HG03280 (cell line): ENCODE results near the gene CLCF1.
"Not testable (repeated sequence)": the region's sequence is repeated elsewhere in the genome, so short reads cannot be mapped to it uniquely, and the experiment has no call there.

Source experiments
- ATAC-seq: cut with Tn5 transposase; IDR thresholded peaks from one replicate; pipeline ENCODE4 v1.9.1; 2021; ENCODE audit warnings: mild to moderate bottlenecking, moderate library complexity; ENCODE audit not compliant: unreplicated experiment

CLCF1 gene

GRCh38 chr11:67345247-67345919 lies 28.0 kb downstream of the CLCF1 start:
- ATAC-seq: no peak

DNA sequence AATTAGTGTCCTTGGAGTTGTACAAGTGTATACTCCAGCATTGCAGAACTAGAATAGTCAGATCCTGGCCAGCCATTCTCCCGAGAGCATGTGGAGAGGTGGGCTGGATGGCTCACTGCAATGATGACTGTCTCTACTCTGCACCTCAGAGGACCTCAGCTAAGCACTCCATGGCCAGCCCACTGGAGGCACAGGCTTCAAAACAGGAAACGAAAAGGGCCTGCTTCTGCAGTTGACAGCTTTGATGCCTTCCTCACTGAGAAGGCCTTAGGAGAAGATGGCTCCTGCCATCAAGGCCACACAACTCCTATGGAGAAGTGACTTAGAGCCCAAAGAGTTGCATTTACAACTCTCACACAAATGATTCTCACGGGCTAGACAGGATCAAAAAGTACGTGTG lies 29.1 kb downstream of the CLCF1 start:
- ATAC-seq: no peak

GRCh38 chr11:67337257-67337656 lies 36.1 kb downstream of the CLCF1 start:
- no peak for ATAC-seq

- no peak for ATAC-seq
These were observed 41.2 kb downstream of the CLCF1 start for GRCh38 chr11:67332081-67332691.

- no peak for ATAC-seq
These were observed 49.9 kb downstream of the CLCF1 start for GRCh38 chr11:67323526-67323925.

- ATAC-seq: no peak
These were observed 51.3 kb downstream of the CLCF1 start for GRCh38 chr11:67322049-67322448.

GRCh38 chr11:67321313-67321871 lies 52.0 kb downstream of the CLCF1 start:
- ATAC-seq: no peak

- ATAC-seq: no peak
These were observed 52.7 kb downstream of the CLCF1 start for GRCh38 chr11:67320691-67321090.

DNA sequence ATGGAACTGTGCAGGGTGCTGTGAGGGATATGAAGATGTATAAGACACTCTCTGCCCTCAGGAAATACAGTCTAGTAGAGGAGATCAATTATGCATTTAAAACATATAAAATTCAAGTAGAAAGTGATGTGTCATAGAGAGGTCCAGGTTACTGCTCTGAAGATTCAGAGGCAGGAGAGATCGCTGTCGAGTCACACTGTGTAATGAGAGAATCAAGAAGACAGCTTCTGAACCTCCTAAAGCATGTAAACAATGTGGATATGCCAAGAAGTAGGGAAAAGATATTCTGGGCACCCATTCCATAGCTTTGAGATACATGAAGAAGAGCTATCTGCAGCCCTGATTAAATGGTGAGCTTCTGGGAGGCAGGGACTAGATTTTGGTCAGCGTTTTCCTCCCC lies 53.4 kb downstream of the CLCF1 start:
- no peak for ATAC-seq

GRCh38 chr11:67318876-67319275 lies 54.5 kb downstream of the CLCF1 start:
- ATAC-seq: not testable (repeated sequence)

- ATAC-seq: peak; percentile 14
These were observed 55.4 kb downstream of the CLCF1 start for GRCh38 chr11:67317888-67318555.

DNA sequence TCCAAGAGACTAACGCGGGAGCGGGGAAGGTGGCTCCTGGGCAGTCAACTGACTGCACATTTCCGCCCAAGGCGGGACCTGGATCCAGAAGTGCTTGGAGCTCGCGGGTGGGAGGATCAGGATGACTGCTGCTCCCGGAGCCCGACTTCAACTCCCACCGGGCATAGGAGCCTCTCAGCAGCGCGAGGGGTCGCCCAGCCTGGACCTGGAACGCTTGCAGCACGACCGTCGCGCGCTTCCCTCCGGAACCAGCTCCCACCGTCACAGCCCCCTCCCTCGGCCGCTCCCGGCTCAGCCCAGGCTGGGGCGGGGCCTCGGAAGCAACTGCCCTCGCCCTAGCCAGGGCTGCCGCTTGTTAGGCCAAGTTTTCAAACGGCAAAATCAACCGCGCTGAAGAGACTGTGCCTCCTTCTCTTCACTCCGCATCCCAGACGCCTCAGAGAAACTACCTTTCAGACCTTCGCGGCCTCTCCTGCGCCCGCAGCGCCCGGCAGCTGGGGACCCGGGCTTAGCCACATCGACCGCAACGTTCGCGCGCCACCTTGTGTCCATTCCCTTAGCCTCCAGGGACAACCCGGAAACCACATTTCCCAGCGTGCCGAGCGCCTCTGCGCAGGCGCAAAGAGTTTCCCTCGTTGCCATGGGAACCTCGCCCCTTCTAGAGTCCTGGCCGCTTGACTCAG lies 56.1 kb downstream of the CLCF1 start:
- peak; percentile 87 for ATAC-seq

DNA sequence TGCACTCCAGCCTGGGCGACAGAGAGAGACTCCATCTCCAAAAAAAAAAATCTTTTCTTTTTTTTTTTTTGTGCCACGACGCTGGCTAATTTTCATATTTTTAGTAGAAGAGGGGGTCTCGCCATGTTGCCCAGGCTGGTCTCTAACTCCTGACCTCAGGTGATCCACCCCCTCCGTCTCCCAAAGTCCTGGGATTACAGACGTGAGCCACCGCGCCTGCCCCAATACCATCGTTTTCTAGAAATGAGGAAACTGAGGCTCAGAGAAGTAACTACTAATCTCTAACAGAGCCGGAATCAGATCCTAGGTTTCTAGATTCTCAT lies 56.6 kb downstream of the CLCF1 start:
- no peak for ATAC-seq

DNA sequence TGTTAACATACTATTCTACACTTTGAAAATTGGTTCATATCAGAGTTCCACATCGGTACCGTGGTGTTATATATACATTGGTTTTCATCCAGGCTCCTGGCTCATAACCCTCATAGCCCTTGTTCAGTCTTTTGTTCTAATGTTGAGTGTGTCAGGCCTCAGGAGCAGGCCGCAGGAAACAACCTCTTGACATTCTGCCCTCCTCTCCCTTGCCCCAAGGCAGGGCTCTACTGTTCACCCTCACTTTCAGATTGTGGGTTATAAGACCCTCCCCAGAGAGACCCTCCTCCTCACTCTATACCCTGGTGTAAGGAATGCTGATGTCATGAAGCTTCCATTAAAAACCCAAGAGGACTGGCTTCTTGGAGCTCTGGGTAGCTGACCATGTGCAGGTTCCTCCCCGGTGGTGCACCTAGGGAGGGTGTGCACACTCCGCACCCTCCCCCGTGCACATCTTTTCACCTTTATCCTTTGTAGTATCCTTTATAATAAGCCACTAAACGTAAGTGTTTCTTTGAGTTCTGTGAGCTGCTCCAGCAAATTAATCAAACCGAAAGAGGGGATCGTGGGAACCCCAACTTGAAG lies 58.0 kb downstream of the CLCF1 start:
- no peak for ATAC-seq

GRCh38 chr11:67314218-67314617 lies 59.2 kb downstream of the CLCF1 start:
- no peak for ATAC-seq
